Epithelial cell of proximal tubule (primary cell): Measurements from ENCODE around the gene CCDC102A. TPM values are rescaled to one million over a fixed set of nuclear protein-coding genes. Genes with fewer than 3 reads are reported as not detected.

Experiments used
- DNase-seq: peaks from one replicate; pipeline ENCODE4 v3.0.0-alpha.2; 2011; ENCODE audit warnings: low read depth
- H3K4me3 ChIP-seq: 2 replicates; pipeline ENCODE4 v1.5.1; 2011; ENCODE audit warnings: low read depth, mild to moderate bottlenecking, low read length
- CTCF ChIP-seq: conservative IDR thresholded peaks from 2 replicates; pipeline ENCODE4 v1.5.1; 2012; ENCODE audit warnings: low read depth, mild to moderate bottlenecking, low read length
- total RNA-seq: library from RNA; depleted of rRNA; stranded (reverse); fragments of >200 nt; gene quantifications from 2 replicates; pipeline ENCODE4 v1.2.3, GENCODE V29; 2015

Gene CCDC102A
- total RNA-seq, 1 donor from 2014 or later, result 22.7 TPM

GRCh38 chr16:57480754-57481230 is 55.6 kb downstream of the CCDC102A start:
- no peak for TF ChIP-seq CTCF
- DNase-seq, result no peak
- no peak overlapping the region for H3K4me3 ChIP-seq

- no peak for DNase-seq
- peak overlapping the region; percentile 61 for H3K4me3 ChIP-seq
- TF ChIP-seq CTCF, result no peak
Measured at GRCh38 chr16:57479976-57480753, 56.2 kb downstream of the CCDC102A start.

GRCh38 chr16:57479205-57479975 is 57.0 kb downstream of the CCDC102A start:
- no peak for DNase-seq
- no peak for TF ChIP-seq CTCF
- H3K4me3 ChIP-seq, result peak overlapping the region; percentile 61

- H3K4me3 ChIP-seq, result peak overlapping the region; percentile 61
- DNase-seq, result no peak
- TF ChIP-seq CTCF, result no peak
Measured at GRCh38 chr16:57478396-57479204, 57.8 kb downstream of the CCDC102A start.

GRCh38 chr16:57477531-57478202 is 58.7 kb downstream of the CCDC102A start:
- no peak overlapping the region for H3K4me3 ChIP-seq
- TF ChIP-seq CTCF, result no peak
- no peak for DNase-seq
